HL-60 (cell line): ENCODE measurements around the gene ZDHHC12.

ENCODE experiments used
- DNase-seq, 2 experiments: peaks; one replicate each; pipeline ENCODE4 v3.0.0-alpha.2; 2010 to 2020; ENCODE audit warnings: low read depth in 1 of 2, low spot score in 1 of 2
- H3K27ac ChIP-seq: fragments of 250-450 bp; sonication (Bioruptor Pico); replicated peaks from 2 replicates; pipeline ENCODE4 v1.5.1; 2020; ENCODE audit warnings: mild to moderate bottlenecking, moderate library complexity
- H3K27me3 ChIP-seq: fragments of 250-450 bp; sonication (Bioruptor Pico); 2 replicates; pipeline ENCODE4 v1.5.1; 2021; ENCODE audit warnings: mild to moderate bottlenecking, moderate library complexity; ENCODE audit not compliant: insufficient read depth, poor library complexity, severe bottlenecking
- H3K4me3 ChIP-seq: replicated peaks from 2 replicates; pipeline ENCODE4 v1.5.1; 2011; ENCODE audit warnings: mild to moderate bottlenecking, control low read depth, low read length; ENCODE audit not compliant: insufficient read depth
- CTCF ChIP-seq: IDR thresholded peaks from one replicate; pipeline ENCODE4 v1.5.1; 2011; ENCODE audit warnings: low read length, control low read depth, inconsistent platforms; ENCODE audit not compliant: insufficient read depth
- GABPA ChIP-seq: IDR thresholded peaks from 2 replicates; pipeline ENCODE4 v1.6.1; 2012; ENCODE audit warnings: low read depth
- POLR2AphosphoS5 ChIP-seq: IDR thresholded peaks from 2 replicates; pipeline ENCODE4 v1.6.1; 2012; ENCODE audit warnings: low read depth
- REST ChIP-seq: IDR thresholded peaks from 2 replicates; pipeline ENCODE4 v1.6.1; 2012; ENCODE audit warnings: low read depth; ENCODE audit not compliant: insufficient replicate concordance
- SPI1 ChIP-seq: IDR thresholded peaks from 2 replicates; pipeline ENCODE4 v1.6.1; 2012; ENCODE audit warnings: low read depth, mild to moderate bottlenecking, borderline replicate concordance

ZDHHC12 gene

DNA sequence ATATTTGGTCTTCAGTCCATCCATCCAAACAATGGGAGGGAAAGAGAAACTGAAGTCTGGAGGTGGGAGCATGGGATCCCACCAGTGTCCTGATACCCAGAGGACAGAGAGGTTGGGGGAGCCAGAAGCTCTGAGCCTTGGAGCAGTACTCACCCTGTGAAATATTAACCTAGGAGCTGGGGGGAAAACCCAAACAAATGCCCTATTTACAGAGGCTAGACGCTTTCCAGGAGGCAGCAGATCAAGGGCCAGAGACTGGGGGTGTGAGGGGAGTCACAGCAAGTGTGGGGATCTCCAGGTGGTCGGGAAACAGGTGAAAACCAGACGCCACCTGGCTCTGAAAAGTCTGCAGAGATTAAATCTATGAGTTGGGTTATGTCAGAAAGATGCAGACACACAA, 41.6 kb upstream of the ZDHHC12 start:
- H3K27ac ChIP-seq: no peak overlapping the region
- H3K4me3 ChIP-seq: no peak overlapping the region
- no peak for DNase-seq
- H3K27me3 ChIP-seq: no peaks in the 10 kb centered on the region
- TF ChIP-seq GABPA (no peak), POLR2AphosphoS5 (no peak)

DNA sequence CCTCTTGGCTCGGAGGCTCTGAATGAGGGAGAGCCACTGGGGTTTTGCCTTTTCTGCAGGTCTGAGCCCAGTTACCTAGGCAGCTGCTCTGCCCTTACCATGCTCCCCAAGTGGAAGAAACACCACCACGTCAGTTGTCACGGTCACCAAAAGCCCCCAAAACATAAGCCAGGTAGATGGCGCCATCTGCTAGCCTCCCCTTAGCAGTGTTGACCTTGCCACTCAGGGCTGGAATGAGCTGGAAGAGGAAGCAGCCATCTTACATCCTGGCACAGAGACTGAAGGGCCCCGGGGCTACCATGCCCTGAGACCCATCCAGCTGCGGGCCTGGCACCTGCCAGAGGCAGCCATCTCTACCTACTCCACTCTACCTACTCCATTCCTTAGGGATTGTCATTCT, 40.4 kb upstream of the ZDHHC12 start:
- DNase-seq: no peak
- Histone ChIP-seq H3K27me3 (no peaks in the 10 kb centered on the region), H3K4me3 (no peak overlapping the region), H3K27ac (no peak overlapping the region)
- TF ChIP-seq POLR2AphosphoS5: no peak
- TF ChIP-seq CTCF: no peak
- TF ChIP-seq SPI1: no peak
- TF ChIP-seq GABPA: no peak
- TF ChIP-seq REST: no peak

- TF ChIP-seq GABPA (no peak), REST (no peak), SPI1 (no peak), CTCF (no peak), POLR2AphosphoS5 (no peak)
- no peak overlapping the region for H3K4me3 ChIP-seq
These were observed 38.9 kb upstream of the ZDHHC12 start for GRCh38 chr9:128762671-128763449.

GRCh38 chr9:128757602-128758001, 33.7 kb upstream of the ZDHHC12 start:
- no peak overlapping the region for H3K27ac ChIP-seq
- no peaks in the 10 kb centered on the region for H3K27me3 ChIP-seq
- DNase-seq: peak in 1 of 2 experiments; percentile 25
- no peak overlapping the region for H3K4me3 ChIP-seq
- no peak for TF ChIP-seq REST
- no peak for TF ChIP-seq POLR2AphosphoS5
- peak; percentile 68; the same call in 1 of the 2 replicates for TF ChIP-seq SPI1
- no peak for TF ChIP-seq GABPA

More at GRCh38 chr9:128762671-128763449, 38.9 kb upstream of the ZDHHC12 start:
- no peak for DNase-seq
- no peaks in the 10 kb centered on the region for H3K27me3 ChIP-seq
- H3K27ac ChIP-seq: no peak overlapping the region
